ENCODE results near the gene SBSN. TPM values are rescaled to one million over a fixed set of nuclear protein-coding genes. Genes with fewer than 3 reads are reported as not detected.

Gene SBSN
- total and polyA plus RNA-seq, 9 of the 15 experiments (the other 6 are each of a cell fraction or from before 2014, with no cell fraction given), result 0.05 TPM; not detected in 8

DNA sequence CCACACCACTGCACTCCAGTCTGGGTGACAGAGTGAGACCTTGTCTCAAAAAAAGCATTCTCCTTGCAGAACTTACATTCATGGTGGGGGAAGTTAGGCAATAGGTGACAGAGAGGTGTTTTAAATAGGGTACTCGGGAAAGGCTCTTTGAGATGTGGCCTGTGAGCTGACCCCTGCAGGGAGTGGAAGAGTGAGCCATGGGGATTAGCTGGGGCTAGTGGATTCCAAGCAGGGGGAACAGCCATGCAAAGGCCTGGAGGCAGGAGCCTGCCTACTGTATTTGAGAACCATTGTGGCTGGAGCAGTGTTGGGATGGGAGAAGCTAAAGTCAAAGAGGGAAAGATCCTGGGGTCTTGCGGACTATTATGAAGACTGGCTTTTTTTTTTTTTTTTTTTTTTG is 10.8 kb downstream of the SBSN start:
- Histone ChIP-seq H4K20me1 (replicated peaks; ENCODE audit: control insufficient read depth, insufficient read depth, low read length) (peaks cover 12% of the 10 kb centered on the region; the same call in 1 of the 2 replicates), H3K27me3 (ENCODE audit: control insufficient read depth in 2 of 2, insufficient read depth in 2 of 2, low read length in 2 of 2) (peaks cover 20 to 62% of the 10 kb centered on the region in 2 experiments; a peak in 4 of 5 replicates), H3K4me3 (no peak overlapping the region), H3K9me3 (replicated peaks; ENCODE audit: control insufficient read depth, insufficient read depth, low read depth, low read length) (no peaks in the 10 kb centered on the region), H3K79me2 (ENCODE audit: control insufficient read depth, insufficient read depth, low read length) (no peaks in the 10 kb centered on the region), H3K4me1 (replicated peaks in 1 of 2; ENCODE audit: control insufficient read depth in 2 of 2, insufficient read depth in 2 of 2, low read length in 2 of 2) (peaks cover 0 to 18% of the 10 kb centered on the region in 2 experiments; a peak in 4 of 5 replicates), H3K9ac (ENCODE audit: insufficient read depth in 1 of 2, low read depth in 2 of 2, low read length in 2 of 2) (no peak overlapping the region), H2AFZ (ENCODE audit: low read depth, low read length) (no peak overlapping the region), H3K27ac (ENCODE audit: extremely low read depth, low read depth, low read length) (no peak overlapping the region), H3K4me2 (ENCODE audit: insufficient read depth, low read length) (no peak overlapping the region), H3K36me3 (ENCODE audit: control insufficient read depth, insufficient read depth, low read length) (no peaks in the 10 kb centered on the region), H3K9me1 (ENCODE audit: control insufficient read depth, insufficient read depth, low read length) (peaks cover 2% of the 10 kb centered on the region)
- in situ Hi-C loops (cut with MboI) (no loop called here), intact Hi-C loops (cut with micrococcal nuclease) (no loop called here)
- ChIA-PET POLR2A (interaction anchor here (0.7 kb wide), 1 partner anchor 490 kb away, joined by 3 read pairs; no protein-coding TSS in a partner anchor), CTCF (ENCODE audit: low intra/inter-chr PET ratio) (no interaction called here)
- FAIRE-seq (no peak), DNase-seq (ENCODE audit: extremely low read depth in 1 of 4, low spot score in 3 of 4) (no peak), ATAC-seq (no peak)
- no TSS peak for BruUV-seq (replicated peaks)
- TF ChIP-seq, protein P1, sequence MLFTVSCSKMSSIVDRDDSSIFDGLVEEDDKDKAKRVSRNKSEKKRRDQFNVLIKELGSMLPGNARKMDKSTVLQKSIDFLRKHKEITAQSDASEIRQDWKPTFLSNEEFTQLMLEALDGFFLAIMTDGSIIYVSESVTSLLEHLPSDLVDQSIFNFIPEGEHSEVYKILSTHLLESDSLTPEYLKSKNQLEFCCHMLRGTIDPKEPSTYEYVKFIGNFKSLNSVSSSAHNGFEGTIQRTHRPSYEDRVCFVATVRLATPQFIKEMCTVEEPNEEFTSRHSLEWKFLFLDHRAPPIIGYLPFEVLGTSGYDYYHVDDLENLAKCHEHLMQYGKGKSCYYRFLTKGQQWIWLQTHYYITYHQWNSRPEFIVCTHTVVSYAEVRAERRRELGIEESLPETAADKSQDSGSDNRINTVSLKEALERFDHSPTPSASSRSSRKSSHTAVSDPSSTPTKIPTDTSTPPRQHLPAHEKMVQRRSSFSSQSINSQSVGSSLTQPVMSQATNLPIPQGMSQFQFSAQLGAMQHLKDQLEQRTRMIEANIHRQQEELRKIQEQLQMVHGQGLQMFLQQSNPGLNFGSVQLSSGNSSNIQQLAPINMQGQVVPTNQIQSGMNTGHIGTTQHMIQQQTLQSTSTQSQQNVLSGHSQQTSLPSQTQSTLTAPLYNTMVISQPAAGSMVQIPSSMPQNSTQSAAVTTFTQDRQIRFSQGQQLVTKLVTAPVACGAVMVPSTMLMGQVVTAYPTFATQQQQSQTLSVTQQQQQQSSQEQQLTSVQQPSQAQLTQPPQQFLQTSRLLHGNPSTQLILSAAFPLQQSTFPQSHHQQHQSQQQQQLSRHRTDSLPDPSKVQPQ (CRISPR knock-in tag; IDR thresholded peaks at IDR 0.05; ENCODE audit: borderline replicate concordance), result no peak
- TF ChIP-seq BCL6 (CRISPR knock-in tag; IDR thresholded peaks at IDR 0.05) (no peak), CC2D1A (IDR thresholded peaks at IDR 0.05) (no peak), ZNF584 (CRISPR knock-in tag; IDR thresholded peaks at IDR 0.05; ENCODE audit: low read depth) (no peak), MAFF (IDR thresholded peaks at IDR 0.05; ENCODE audit: low read length) (no peak), KDM5B (IDR thresholded peaks at IDR 0.05; ENCODE audit: insufficient replicate concordance, low read depth, low read length) (no peak), ZBTB17 (CRISPR knock-in tag; IDR thresholded peaks at IDR 0.05) (no peak), ZNF347 (CRISPR knock-in tag; IDR thresholded peaks at IDR 0.05; ENCODE audit: low read depth) (no peak), MCM2 (IDR thresholded peaks at IDR 0.05; ENCODE audit: low read depth) (no peak), IRF2 (CRISPR knock-in tag; IDR thresholded peaks at IDR 0.05) (no peak), GTF2E2 (tag; IDR thresholded peaks at IDR 0.05) (no peak), MYC (IDR thresholded peaks at IDR 0.05; ENCODE audit: low read depth, low read length) (no peak), MYC (CRISPR knock-in tag; IDR thresholded peaks at IDR 0.05; ENCODE audit: borderline replicate concordance, low read depth) (no peak), SMC3 (conservative IDR thresholded peaks at IDR 0.05; ENCODE audit: insufficient read depth, low read depth, low read length) (no peak), NELFE (IDR thresholded peaks at IDR 0.05; ENCODE audit: insufficient read depth, insufficient read length) (no peak), PPARD (CRISPR knock-in tag; IDR thresholded peaks at IDR 0.05) (no peak)
- TF ChIP-seq, protein P2, sequence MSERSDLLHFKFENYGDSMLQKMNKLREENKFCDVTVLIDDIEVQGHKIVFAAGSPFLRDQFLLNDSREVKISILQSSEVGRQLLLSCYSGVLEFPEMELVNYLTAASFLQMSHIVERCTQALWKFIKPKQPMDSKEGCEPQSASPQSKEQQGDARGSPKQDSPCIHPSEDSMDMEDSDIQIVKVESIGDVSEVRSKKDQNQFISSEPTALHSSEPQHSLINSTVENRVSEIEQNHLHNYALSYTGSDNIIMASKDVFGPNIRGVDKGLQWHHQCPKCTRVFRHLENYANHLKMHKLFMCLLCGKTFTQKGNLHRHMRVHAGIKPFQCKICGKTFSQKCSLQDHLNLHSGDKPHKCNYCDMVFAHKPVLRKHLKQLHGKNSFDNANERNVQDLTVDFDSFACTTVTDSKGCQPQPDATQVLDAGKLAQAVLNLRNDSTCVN (CRISPR knock-in tag; IDR thresholded peaks at IDR 0.05), result no peak
- 0% methylated on average over 2 of the region's 2 CpGs for WGBS (ENCODE audit: insufficient coverage, low coverage, missing lambda C conversion rate)

Measured in K562 (cell line).